Parathyroid adenoma (tissue), 2 donors: ENCODE data around the gene RAPGEF1.

Experiments used
- H2AFZ ChIP-seq: fragments of 300-600 bp; sonication (generic); one replicate; pipeline ENCODE4 v1.7.0; 2017; ENCODE audit warnings: antibody characterized with exemption, mild to moderate bottlenecking
- H3K27ac ChIP-seq: fragments of 300-600 bp; sonication (generic); one replicate; pipeline ENCODE4 v1.7.0; 2017
- H3K27me3 ChIP-seq: fragments of 300-600 bp; sonication (generic); one replicate; pipeline ENCODE4 v1.7.0; 2017; ENCODE audit warnings: low read length; ENCODE audit not compliant: control insufficient read depth, insufficient read depth
- H3K36me3 ChIP-seq: fragments of 300-600 bp; sonication (generic); one replicate; pipeline ENCODE4 v1.7.0; 2017; ENCODE audit warnings: low read length; ENCODE audit not compliant: control insufficient read depth, insufficient read depth
- H3K4me1 ChIP-seq: fragments of 300-600 bp; sonication (generic); one replicate; pipeline ENCODE4 v1.7.0; 2017; ENCODE audit warnings: control low read depth
- H3K4me2 ChIP-seq: fragments of 300-600 bp; sonication (generic); one replicate; pipeline ENCODE4 v1.7.0; 2017; ENCODE audit warnings: low read length
- H3K4me3 ChIP-seq: fragments of 300-600 bp; sonication (generic); one replicate; pipeline ENCODE4 v1.7.0; 2017; ENCODE audit warnings: low read depth, low read length
- H3K79me2 ChIP-seq: fragments of 300-600 bp; sonication (generic); one replicate; pipeline ENCODE4 v1.7.0; 2017; ENCODE audit warnings: control low read depth
- H3K9ac ChIP-seq: fragments of 300-600 bp; sonication (generic); one replicate; pipeline ENCODE4 v1.7.0; 2017; ENCODE audit warnings: mild to moderate bottlenecking
- H3K9me3 ChIP-seq: fragments of 300-600 bp; sonication (generic); one replicate; pipeline ENCODE4 v1.7.0; 2017; ENCODE audit warnings: low read length; ENCODE audit not compliant: control insufficient read depth
- CTCF ChIP-seq: fragments of 300-600 bp; sonication (generic); IDR thresholded peaks from one replicate; pipeline ENCODE4 v1.7.0; 2017; ENCODE audit warnings: antibody characterized with exemption, mild to moderate bottlenecking
- donor health status: primary hyperparathyroidism.

The RAPGEF1 gene

GRCh38 chr9:131660466-131661405, 79.1 kb downstream of the RAPGEF1 start:
- no peak overlapping the region for H3K27ac ChIP-seq
- H3K4me1 ChIP-seq: no peaks in the 10 kb centered on the region
- H3K4me2 ChIP-seq: no peak overlapping the region
- no peaks in the 10 kb centered on the region for H3K9me3 ChIP-seq
- H2AFZ ChIP-seq: no peak overlapping the region
- no peak overlapping the region for H3K9ac ChIP-seq
- H3K36me3 ChIP-seq: no peaks in the 10 kb centered on the region
- no peak overlapping the region for H3K4me3 ChIP-seq
- H3K79me2 ChIP-seq: peaks cover 7% of the 10 kb centered on the region
- TF ChIP-seq CTCF: no peak
- no peaks in the 10 kb centered on the region for H3K27me3 ChIP-seq

- Histone ChIP-seq H3K27ac (no peak overlapping the region), H3K79me2 (peaks cover 4% of the 10 kb centered on the region), H3K9me3 (no peaks in the 10 kb centered on the region), H3K36me3 (no peaks in the 10 kb centered on the region), H3K4me2 (no peak overlapping the region), H3K9ac (no peak overlapping the region), H3K4me3 (no peak overlapping the region), H2AFZ (no peak overlapping the region), H3K4me1 (peaks cover 6% of the 10 kb centered on the region), H3K27me3 (no peaks in the 10 kb centered on the region)
- TF ChIP-seq CTCF: no peak
Measured at GRCh38 chr9:131658377-131659129, 81.3 kb downstream of the RAPGEF1 start.

GRCh38 chr9:131657940-131658339, 81.9 kb downstream of the RAPGEF1 start:
- H3K27me3 ChIP-seq: no peaks in the 10 kb centered on the region
- peaks cover 6% of the 10 kb centered on the region for H3K4me1 ChIP-seq
- TF ChIP-seq CTCF: no peak
- no peak overlapping the region for H3K4me3 ChIP-seq
- no peaks in the 10 kb centered on the region for H3K9me3 ChIP-seq
- H3K4me2 ChIP-seq: no peak overlapping the region
- H3K27ac ChIP-seq: no peak overlapping the region
- no peak overlapping the region for H3K9ac ChIP-seq
- no peaks in the 10 kb centered on the region for H3K36me3 ChIP-seq
- peaks cover 4% of the 10 kb centered on the region for H3K79me2 ChIP-seq
- H2AFZ ChIP-seq: no peak overlapping the region

- no peaks in the 10 kb centered on the region for H3K36me3 ChIP-seq
- no peaks in the 10 kb centered on the region for H3K27me3 ChIP-seq
- H3K4me1 ChIP-seq: peaks cover 6% of the 10 kb centered on the region
- H3K4me2 ChIP-seq: no peak overlapping the region
- H3K4me3 ChIP-seq: no peak overlapping the region
- H2AFZ ChIP-seq: no peak overlapping the region
- H3K9ac ChIP-seq: no peak overlapping the region
- TF ChIP-seq CTCF: no peak
- no peak overlapping the region for H3K27ac ChIP-seq
- H3K9me3 ChIP-seq: no peaks in the 10 kb centered on the region
- H3K79me2 ChIP-seq: peaks cover 7% of the 10 kb centered on the region
Measured at GRCh38 chr9:131657456-131657855, 82.4 kb downstream of the RAPGEF1 start.
